A673 (cell line): ENCODE data around the gene RSPH10B2. TPM values are rescaled to one million over a fixed set of nuclear protein-coding genes. Genes with fewer than 3 reads are reported as not detected.
"Not testable (repeated sequence)": the region's sequence is repeated elsewhere in the genome, so short reads cannot be mapped to it uniquely, and the experiment has no call there.

Source experiments
- BruUV-seq: library from RNA; stranded (reverse); fragments of 400-500 nt; replicated peaks from 2 replicates; lab custom pipeline; 2021; lab: Mats Ljungman, UMichigan
- CTCF ChIA-PET: fragments of 300-600 bp; sonication (Branson Sonifier 250); formaldehyde crosslinking; loops from one replicate; lab custom pipeline; 2022; ENCODE audit warnings: antibody characterized with exemption; lab: Charles Lee
- POLR2A ChIA-PET: fragments of 300-600 bp; sonication (Branson Sonifier 250); formaldehyde crosslinking; loops from one replicate; lab custom pipeline; 2022; ENCODE audit warnings: antibody characterized with exemption; ENCODE audit not compliant: low non-redundant PET; lab: Charles Lee
- DNase-seq: peaks from one replicate; pipeline ENCODE4 v3.0.0-alpha.2; 2015; ENCODE audit warnings: low spot score
- H3K27ac ChIP-seq: fragments of 200-600 bp; sonication (generic); 2 replicates; pipeline ENCODE4 v1.5.1; 2016; ENCODE audit warnings: mixed run types, low read depth, mild to moderate bottlenecking, mixed read lengths, antibody characterized with exemption, low read length; ENCODE audit not compliant: poor library complexity, severe bottlenecking
- H3K27me3 ChIP-seq: fragments of 200-600 bp; sonication (generic); replicated peaks from 2 replicates; pipeline ENCODE4 v1.6.1; 2017; ENCODE audit warnings: mixed run types, low read depth, mild to moderate bottlenecking, mixed read lengths, antibody characterized with exemption, low read length; ENCODE audit not compliant: insufficient read depth, poor library complexity
- H3K36me3 ChIP-seq: fragments of 200-600 bp; sonication (generic); 2 replicates; pipeline ENCODE4 v1.6.1; 2016; ENCODE audit warnings: mixed run types, mild to moderate bottlenecking, mixed read lengths, antibody characterized with exemption, low read length; ENCODE audit not compliant: insufficient read depth, poor library complexity, severe bottlenecking
- H3K4me1 ChIP-seq: fragments of 200-600 bp; sonication (generic); 2 replicates; pipeline ENCODE4 v1.6.1; 2017; ENCODE audit warnings: mixed run types, mild to moderate bottlenecking, mixed read lengths, antibody characterized with exemption, low read length; ENCODE audit not compliant: insufficient read depth, poor library complexity, severe bottlenecking
- H3K4me3 ChIP-seq: fragments of 200-600 bp; sonication (generic); 2 replicates; pipeline ENCODE4 v1.5.1; 2016; ENCODE audit warnings: low read depth, mixed run types, mild to moderate bottlenecking, mixed read lengths, low read length; ENCODE audit not compliant: poor library complexity, severe bottlenecking
- H3K9me3 ChIP-seq: fragments of 200-600 bp; sonication (generic); 2 replicates; pipeline ENCODE4 v1.6.1; 2016; ENCODE audit warnings: mixed run types, low read depth, mild to moderate bottlenecking, mixed read lengths, antibody characterized with exemption, low read length; ENCODE audit not compliant: poor library complexity, severe bottlenecking
- intact Hi-C: fragments of 100-400 bp; cut with micrococcal nuclease; formaldehyde crosslinking; loops from one replicate; pipeline ENCODE4 v1.10.0; 2022; ENCODE audit not compliant: unreplicated experiment
- total RNA-seq: library from RNA; stranded (reverse); gene quantifications from 2 replicates; pipeline ENCODE4 v1.2.3, GENCODE V29; 2021

RSPH10B2 gene
- total RNA-seq, 1 experiment from 2014 or later, result 0.34 TPM

DNA sequence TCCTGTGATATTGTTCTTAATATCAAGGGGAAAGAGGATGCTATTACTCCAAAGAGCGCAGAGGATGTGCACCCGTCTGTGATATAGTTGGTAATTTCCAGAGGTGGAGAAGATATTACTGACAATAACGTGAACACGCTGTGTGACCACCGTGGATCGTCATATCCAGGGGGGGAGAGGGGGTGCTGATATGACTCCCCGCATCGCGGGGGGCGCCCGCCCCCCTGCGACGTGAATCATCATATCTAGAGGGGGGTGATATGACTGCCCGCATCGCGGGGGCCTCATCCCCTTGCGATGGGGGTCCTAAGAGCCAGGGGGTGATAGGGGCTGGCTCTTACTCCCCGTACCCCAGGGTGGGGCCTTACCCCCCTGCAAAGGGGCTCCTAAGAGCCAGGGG is 93.8 kb downstream of the RSPH10B2 start:
- CTCF ChIA-PET, H3K4me1 ChIP-seq, H3K4me3 ChIP-seq, DNase-seq, H3K9me3 ChIP-seq, POLR2A ChIA-PET, intact Hi-C loops, BruUV-seq, H3K36me3 ChIP-seq, H3K27ac ChIP-seq, H3K27me3 ChIP-seq: not testable (repeated sequence)

Other genes starting within 250 kb of the RSPH10B2 start
- 0.13 TPM in 1 of 2 replicates, not detected in the other for gene GRID2IP, start 202.6 kb upstream of the RSPH10B2 start, total RNA-seq
- 72.4 and 79.2 TPM in 2 replicates for gene ZDHHC4, start 176.6 kb upstream of the RSPH10B2 start, total RNA-seq
- 39.7 and 43.4 TPM in 2 replicates for gene INTS15, start 164.1 kb upstream of the RSPH10B2 start, total RNA-seq
- 3.4 and 6.4 TPM in 2 replicates for gene ZNF853, start 138.5 kb upstream of the RSPH10B2 start, total RNA-seq
- gene ZNF316, start 116.8 kb upstream of the RSPH10B2 start, total RNA-seq, result 29.1 and 32.1 TPM in 2 replicates
- gene ZNF12, start 47.2 kb upstream of the RSPH10B2 start, total RNA-seq, result 18.1 and 18.8 TPM in 2 replicates
- gene CCZ1B, start 72.2 kb downstream of the RSPH10B2 start, total RNA-seq, result 68.6 and 72.0 TPM in 2 replicates